Erythroblast (primary cell): ENCODE results near the gene ENGASE.

Experiments
- GATA1 ChIP-seq: IDR thresholded peaks from 2 replicates; pipeline ENCODE4 v1.6.1; 2011; ENCODE audit warnings: low read depth, mild to moderate bottlenecking, control low read depth, low read length, moderate library complexity
- POLR2A ChIP-seq: IDR thresholded peaks from 2 replicates; pipeline ENCODE4 v1.6.1; 2011; ENCODE audit warnings: mild to moderate bottlenecking, low read length

- no peak for TF ChIP-seq POLR2A
- no peak for TF ChIP-seq GATA1
Observed at GRCh38 chr17:79133985-79134384, 59.4 kb downstream of the ENGASE start.
